ENCODE results near the gene SPACA6. TPM values are rescaled to one million over a fixed set of nuclear protein-coding genes. Genes with fewer than 3 reads are reported as not detected.

Gene SPACA6
- total RNA-seq, 1 experiment from 2014 or later, result 13.3 TPM

DNA sequence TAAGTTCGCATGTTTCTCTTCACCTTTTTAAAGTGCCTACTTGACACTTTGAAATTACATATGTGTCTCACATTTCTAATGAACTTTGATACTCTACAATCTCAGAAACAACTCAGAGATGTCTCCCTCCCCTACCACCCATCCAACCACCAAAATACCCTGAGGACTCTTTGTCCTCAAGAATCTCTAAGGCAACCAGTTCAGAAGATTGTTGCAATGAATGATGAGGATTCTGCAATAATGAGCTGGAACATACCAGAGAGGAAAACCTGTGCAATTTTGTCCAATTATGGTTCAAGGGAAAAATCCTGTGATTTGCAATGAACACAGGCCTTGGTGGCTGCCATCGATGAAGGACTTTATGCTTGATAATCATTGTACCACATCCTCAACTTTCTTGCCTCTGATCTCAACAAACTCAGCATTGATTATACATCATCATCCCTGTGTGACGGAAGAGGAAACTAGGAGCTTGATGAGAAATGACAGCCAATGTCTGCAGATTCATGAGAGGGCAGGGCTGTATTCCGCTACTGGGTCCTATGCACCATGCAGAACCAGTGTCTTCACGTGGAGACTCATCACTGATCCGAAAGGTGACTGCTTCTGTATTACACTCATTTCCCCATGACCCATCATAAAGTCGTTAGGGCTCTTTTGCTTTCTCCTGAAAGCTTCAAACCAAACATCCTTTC lies 57.4 kb downstream of the SPACA6 start:
- H3K27me3 Mint-ChIP-seq (ENCODE audit: low read depth), result peaks cover 7% of the 10 kb centered on the region
- no peak for TF ChIP-seq OVOL2 (CRISPR knock-in tag; IDR thresholded peaks at IDR 0.05; ENCODE audit: borderline replicate concordance)
- TF ChIP-seq GABPB1 (CRISPR knock-in tag; IDR thresholded peaks at IDR 0.05), result no peak
- TF ChIP-seq, protein P1, sequence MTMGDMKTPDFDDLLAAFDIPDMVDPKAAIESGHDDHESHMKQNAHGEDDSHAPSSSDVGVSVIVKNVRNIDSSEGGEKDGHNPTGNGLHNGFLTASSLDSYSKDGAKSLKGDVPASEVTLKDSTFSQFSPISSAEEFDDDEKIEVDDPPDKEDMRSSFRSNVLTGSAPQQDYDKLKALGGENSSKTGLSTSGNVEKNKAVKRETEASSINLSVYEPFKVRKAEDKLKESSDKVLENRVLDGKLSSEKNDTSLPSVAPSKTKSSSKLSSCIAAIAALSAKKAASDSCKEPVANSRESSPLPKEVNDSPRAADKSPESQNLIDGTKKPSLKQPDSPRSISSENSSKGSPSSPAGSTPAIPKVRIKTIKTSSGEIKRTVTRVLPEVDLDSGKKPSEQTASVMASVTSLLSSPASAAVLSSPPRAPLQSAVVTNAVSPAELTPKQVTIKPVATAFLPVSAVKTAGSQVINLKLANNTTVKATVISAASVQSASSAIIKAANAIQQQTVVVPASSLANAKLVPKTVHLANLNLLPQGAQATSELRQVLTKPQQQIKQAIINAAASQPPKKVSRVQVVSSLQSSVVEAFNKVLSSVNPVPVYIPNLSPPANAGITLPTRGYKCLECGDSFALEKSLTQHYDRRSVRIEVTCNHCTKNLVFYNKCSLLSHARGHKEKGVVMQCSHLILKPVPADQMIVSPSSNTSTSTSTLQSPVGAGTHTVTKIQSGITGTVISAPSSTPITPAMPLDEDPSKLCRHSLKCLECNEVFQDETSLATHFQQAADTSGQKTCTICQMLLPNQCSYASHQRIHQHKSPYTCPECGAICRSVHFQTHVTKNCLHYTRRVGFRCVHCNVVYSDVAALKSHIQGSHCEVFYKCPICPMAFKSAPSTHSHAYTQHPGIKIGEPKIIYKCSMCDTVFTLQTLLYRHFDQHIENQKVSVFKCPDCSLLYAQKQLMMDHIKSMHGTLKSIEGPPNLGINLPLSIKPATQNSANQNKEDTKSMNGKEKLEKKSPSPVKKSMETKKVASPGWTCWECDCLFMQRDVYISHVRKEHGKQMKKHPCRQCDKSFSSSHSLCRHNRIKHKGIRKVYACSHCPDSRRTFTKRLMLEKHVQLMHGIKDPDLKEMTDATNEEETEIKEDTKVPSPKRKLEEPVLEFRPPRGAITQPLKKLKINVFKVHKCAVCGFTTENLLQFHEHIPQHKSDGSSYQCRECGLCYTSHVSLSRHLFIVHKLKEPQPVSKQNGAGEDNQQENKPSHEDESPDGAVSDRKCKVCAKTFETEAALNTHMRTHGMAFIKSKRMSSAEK (CRISPR knock-in tag; IDR thresholded peaks at IDR 0.05; ENCODE audit: borderline replicate concordance), result no peak
- TF ChIP-seq ZNF416 (CRISPR knock-in tag; IDR thresholded peaks at IDR 0.05), result no peak
- TF ChIP-seq, protein P2, sequence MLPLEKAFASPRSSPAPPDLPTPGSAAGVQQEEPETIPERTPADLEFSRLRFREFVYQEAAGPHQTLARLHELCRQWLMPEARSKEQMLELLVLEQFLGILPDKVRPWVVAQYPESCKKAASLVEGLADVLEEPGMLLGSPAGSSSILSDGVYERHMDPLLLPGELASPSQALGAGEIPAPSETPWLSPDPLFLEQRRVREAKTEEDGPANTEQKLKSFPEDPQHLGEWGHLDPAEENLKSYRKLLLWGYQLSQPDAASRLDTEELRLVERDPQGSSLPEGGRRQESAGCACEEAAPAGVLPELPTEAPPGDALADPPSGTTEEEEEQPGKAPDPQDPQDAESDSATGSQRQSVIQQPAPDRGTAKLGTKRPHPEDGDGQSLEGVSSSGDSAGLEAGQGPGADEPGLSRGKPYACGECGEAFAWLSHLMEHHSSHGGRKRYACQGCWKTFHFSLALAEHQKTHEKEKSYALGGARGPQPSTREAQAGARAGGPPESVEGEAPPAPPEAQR (CRISPR knock-in tag; IDR thresholded peaks at IDR 0.05), result no peak
- no peak for TF ChIP-seq SMAD3 (CRISPR knock-in tag; IDR thresholded peaks at IDR 0.05; ENCODE audit: borderline replicate concordance)
- TF ChIP-seq, protein P3, sequence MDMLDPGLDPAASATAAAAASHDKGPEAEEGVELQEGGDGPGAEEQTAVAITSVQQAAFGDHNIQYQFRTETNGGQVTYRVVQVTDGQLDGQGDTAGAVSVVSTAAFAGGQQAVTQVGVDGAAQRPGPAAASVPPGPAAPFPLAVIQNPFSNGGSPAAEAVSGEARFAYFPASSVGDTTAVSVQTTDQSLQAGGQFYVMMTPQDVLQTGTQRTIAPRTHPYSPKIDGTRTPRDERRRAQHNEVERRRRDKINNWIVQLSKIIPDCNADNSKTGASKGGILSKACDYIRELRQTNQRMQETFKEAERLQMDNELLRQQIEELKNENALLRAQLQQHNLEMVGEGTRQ (CRISPR knock-in tag; IDR thresholded peaks at IDR 0.05), result no peak
- no peak for TF ChIP-seq TEAD4 (CRISPR knock-in tag; IDR thresholded peaks at IDR 0.05)
- TF ChIP-seq, protein P4, sequence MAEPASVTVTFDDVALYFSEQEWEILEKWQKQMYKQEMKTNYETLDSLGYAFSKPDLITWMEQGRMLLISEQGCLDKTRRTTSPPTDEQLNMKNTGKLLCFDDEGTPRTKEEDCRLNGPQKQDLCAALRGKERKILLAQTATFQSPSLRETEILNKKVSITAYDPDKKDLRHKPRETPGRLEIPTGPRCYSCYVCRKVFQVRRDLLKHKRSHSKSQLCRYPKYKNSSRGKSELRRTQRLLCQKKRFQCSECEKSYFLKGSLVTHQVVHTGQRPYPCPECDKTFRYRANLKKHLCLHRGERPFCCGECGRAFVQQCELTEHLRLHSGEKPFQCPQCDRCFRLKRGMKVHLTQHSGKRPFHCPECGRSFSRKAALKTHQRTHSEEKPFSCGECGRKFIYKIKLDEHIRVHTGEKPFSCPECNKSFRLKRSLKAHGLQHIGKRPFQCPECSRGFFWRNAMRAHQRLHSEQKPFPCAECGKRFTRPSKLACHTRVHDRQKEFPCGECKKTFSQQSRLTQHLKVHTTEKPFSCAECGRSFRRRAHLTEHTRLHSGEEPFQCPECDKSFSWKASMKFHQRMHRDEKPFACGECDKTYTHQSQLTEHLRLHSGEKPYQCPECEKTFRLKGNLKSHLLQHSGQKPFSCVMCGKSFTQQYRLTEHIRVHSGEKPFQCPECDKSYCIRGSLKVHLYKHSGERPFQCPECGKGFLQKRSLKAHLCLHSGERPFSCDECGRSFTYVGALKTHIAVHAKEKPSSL (CRISPR knock-in tag; conservative IDR thresholded peaks at IDR 0.05), result no peak
- H3K4me3 Mint-ChIP-seq, result no peak overlapping the region
- peaks cover 21% of the 10 kb centered on the region for H3K9me3 Mint-ChIP-seq
- POLR2A ChIA-PET, result no interaction called here
- ATAC-seq (no peak), DNase-seq (ENCODE audit: low spot score) (no peak)
- no peaks in the 10 kb centered on the region for H3K36me3 Mint-ChIP-seq
- CTCF ChIA-PET, result interaction anchor here (1.1 kb wide), 1 partner anchor 27 kb away, joined by 3 read pairs; no protein-coding TSS in a partner anchor
- no peaks in the 10 kb centered on the region for H3K4me1 Mint-ChIP-seq
- H3K27ac Mint-ChIP-seq, result no peak overlapping the region

DNA sequence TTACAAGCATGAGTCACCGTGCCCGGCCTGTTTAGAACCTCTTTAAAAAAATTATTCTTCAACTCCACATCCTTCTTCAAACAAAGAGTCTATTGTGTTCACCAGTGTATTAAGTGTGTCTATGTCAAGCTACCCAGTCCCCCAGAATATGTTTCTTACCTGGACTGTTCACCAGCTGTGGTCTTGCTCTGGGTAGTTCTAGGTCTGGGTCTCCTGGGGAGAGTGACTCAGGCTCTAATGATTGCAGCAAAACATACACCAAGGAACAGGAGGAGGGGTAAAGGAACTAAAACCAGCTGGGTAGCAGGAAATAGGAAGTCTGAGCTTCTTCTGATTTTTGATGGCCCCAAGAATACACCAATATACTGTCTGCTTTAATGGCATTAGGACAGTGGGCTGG lies 58.5 kb downstream of the SPACA6 start, which contains the start of gene FPR1:
Gene FPR1 (minus strand): TSS at position 224 of the 400 bp plus-strand sequence. CDS start 4,884 bp downstream, outside the sequence.
- Mint-ChIP-seq H3K4me1 (no peaks in the 10 kb centered on the region), H3K27me3 (ENCODE audit: low read depth) (peaks cover 11% of the 10 kb centered on the region), H3K27ac (no peak within 1 kb of the TSS), H3K4me3 (no peak within 1 kb of the TSS), H3K36me3 (no peaks in the 10 kb centered on the region), H3K9me3 (peaks cover 29% of the 10 kb centered on the region)
- TF ChIP-seq ZBTB21 (CRISPR knock-in tag; IDR thresholded peaks at IDR 0.05; ENCODE audit: borderline replicate concordance), result no peak
- TF ChIP-seq ZNF423 (CRISPR knock-in tag; IDR thresholded peaks at IDR 0.05), result no peak
- no peak for TF ChIP-seq NR2C2 (CRISPR knock-in tag; IDR thresholded peaks at IDR 0.05)
- TF ChIP-seq, protein P5, sequence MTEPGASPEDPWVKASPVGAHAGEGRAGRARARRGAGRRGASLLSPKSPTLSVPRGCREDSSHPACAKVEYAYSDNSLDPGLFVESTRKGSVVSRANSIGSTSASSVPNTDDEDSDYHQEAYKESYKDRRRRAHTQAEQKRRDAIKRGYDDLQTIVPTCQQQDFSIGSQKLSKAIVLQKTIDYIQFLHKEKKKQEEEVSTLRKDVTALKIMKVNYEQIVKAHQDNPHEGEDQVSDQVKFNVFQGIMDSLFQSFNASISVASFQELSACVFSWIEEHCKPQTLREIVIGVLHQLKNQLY (CRISPR knock-in tag; IDR thresholded peaks at IDR 0.05), result no peak
- TF ChIP-seq, protein P6, sequence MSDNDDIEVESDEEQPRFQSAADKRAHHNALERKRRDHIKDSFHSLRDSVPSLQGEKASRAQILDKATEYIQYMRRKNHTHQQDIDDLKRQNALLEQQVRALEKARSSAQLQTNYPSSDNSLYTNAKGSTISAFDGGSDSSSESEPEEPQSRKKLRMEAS (CRISPR knock-in tag; IDR thresholded peaks at IDR 0.05), result no peak
- TF ChIP-seq ESRRA (CRISPR knock-in tag; IDR thresholded peaks at IDR 0.05; ENCODE audit: borderline replicate concordance), result no peak
- TF ChIP-seq TP53 (CRISPR knock-in tag; IDR thresholded peaks at IDR 0.05), result no peak
- TF ChIP-seq, protein P7, sequence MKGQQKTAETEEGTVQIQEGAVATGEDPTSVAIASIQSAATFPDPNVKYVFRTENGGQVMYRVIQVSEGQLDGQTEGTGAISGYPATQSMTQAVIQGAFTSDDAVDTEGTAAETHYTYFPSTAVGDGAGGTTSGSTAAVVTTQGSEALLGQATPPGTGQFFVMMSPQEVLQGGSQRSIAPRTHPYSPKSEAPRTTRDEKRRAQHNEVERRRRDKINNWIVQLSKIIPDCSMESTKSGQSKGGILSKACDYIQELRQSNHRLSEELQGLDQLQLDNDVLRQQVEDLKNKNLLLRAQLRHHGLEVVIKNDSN (CRISPR knock-in tag; IDR thresholded peaks at IDR 0.05), result no peak
- no peak for TF ChIP-seq FOXJ3 (CRISPR knock-in tag; IDR thresholded peaks at IDR 0.05; ENCODE audit: borderline replicate concordance)
- no peak for TF ChIP-seq GRHL2 (CRISPR knock-in tag; IDR thresholded peaks at IDR 0.05; ENCODE audit: insufficient replicate concordance, severe bottlenecking)
- no peak for TF ChIP-seq TEAD4 (CRISPR knock-in tag; IDR thresholded peaks at IDR 0.05)
- TF ChIP-seq, protein P8, sequence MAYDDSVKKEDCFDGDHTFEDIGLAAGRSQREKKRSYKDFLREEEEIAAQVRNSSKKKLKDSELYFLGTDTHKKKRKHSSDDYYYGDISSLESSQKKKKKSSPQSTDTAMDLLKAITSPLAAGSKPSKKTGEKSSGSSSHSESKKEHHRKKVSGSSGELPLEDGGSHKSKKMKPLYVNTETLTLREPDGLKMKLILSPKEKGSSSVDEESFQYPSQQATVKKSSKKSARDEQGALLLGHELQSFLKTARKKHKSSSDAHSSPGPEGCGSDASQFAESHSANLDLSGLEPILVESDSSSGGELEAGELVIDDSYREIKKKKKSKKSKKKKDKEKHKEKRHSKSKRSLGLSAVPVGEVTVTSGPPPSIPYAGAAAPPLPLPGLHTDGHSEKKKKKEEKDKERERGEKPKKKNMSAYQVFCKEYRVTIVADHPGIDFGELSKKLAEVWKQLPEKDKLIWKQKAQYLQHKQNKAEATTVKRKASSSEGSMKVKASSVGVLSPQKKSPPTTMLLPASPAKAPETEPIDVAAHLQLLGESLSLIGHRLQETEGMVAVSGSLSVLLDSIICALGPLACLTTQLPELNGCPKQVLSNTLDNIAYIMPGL (CRISPR knock-in tag; IDR thresholded peaks at IDR 0.05), result no peak
- DNase-seq (ENCODE audit: low spot score) (no peak), ATAC-seq (no peak)
- CTCF ChIA-PET, result interaction anchor here (1.7 kb wide), 1 partner anchor 26 kb away, joined by 4 read pairs; no protein-coding TSS in a partner anchor
- POLR2A ChIA-PET, result no interaction called here

Measured in WTC11 (cell line).